ENCODE data around the gene ANO6.

ANO6 gene

DNA sequence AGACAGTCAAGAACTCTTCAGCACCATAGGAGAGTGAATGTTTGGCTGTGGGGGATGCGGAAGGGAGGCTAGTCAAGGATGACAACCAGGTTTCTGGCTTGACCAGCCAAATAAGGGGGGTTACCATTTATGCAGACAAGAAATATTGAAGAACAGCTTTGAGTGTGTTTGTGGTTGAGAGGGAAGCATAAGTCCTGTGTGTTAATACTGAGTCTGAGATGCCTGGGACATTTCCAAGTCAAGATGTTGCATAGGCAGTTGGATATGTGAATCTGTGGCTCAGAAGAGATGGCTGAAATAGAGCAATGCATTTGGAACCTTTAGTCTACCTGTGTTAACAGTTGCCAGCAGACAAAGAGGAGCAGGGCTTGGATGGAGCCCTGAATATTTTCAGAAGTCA is 66.1 kb downstream of the ANO6 start:
- no peak for DNase-seq

DNA sequence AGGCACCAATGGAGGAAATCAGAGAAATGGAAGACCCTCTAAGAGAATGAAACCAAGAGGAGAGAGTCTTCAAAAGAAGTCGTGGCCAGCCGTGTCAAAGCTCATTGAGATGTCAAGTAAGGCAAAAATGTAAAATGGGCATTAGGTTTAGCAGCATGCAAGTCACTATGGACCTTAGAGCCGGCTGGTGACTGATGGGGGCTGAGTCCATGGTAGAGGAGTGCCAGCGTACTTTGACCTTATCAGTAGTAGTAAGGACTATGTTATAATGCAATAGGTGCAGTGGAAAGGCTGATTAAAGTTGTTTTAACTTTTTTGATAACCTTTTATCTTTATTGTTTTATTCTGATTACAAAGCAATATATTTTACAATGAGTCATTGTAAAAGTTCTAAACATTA is 66.5 kb downstream of the ANO6 start:
- DNase-seq: no peak

GRCh38 chr12:45284096-45284901 is 68.4 kb downstream of the ANO6 start:
- no peak for DNase-seq

DNA sequence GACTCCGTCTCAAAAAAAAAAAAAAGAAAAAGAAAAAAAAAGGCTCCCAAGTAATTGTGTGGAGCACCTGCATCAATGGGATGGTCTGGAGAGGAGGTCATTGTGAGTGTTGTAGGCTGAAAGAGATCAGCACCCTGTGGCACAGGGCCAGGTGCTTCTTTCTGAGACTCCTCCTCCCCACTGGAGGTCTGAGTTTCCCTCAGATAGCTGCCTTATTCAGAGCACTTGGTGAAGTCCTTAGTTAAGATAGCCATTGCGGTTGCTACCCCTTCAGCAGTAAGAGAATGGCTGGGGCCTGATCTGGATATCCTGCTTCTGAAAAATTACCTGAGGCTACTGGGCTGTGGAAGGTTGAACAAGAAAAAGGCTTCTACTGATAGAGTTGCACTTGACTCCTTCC is 69.8 kb downstream of the ANO6 start:
- no peak for DNase-seq

DNA sequence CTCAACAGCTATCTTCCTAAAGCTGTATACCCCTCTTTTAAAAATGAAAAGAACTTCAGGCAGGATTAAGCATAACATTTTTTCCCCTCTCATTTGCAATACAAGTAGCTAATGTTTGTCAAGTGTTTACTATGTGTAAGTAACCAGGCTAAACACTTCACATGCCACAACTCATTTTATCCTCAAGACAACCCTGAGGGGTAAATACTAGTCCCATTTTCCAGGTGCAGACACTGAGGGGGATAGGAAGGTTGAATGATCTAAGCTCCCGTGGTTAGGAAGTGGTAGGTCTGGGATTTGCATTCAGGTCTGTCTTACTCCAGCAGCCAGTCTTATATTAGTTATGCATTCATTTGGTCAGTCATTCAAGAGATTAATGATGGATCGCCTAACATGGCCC is 70.7 kb downstream of the ANO6 start:
- DNase-seq: no peak

GRCh38 chr12:45289245-45290215 is 73.6 kb downstream of the ANO6 start:
- DNase-seq: no peak

DNA sequence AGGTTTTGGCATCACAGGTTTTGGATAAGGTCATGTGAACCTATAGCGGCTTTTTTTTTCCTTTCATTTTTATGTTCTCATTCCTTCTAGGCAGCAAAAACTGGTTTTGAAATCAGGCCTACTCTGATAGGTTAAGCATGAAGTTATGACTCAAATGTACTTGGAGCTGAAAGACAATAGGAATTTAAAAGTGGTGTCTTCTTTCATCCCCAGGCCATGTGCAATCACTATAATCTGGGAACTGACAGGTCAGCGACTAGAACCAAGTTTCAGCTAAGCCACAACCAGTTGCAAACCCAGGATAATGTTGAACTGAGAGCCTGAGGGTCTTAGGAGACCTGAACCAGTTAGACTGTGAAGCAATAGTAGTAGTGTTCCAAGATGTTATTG is 74.3 kb downstream of the ANO6 start:
- DNase-seq: no peak

DNA sequence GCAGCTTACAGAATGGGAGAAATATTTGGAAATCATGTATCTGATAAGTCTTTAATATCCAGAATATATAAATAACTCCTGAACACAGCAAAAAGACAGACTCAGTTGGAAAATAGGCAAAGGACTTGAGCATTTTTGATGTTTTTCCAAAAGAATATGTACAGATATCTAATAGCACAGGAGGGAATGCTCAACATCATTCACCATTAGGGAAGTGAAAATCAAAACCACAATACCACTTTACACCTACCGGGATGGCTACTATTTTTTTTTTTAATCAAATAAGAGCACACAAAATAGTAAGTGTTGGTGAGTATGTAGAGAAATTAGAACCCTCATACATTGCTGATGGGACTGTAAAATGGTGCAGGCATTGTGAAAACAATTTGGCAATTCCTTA is 75.6 kb downstream of the ANO6 start:
- no peak for DNase-seq

GRCh38 chr12:45292486-45293195 is 76.7 kb downstream of the ANO6 start:
- no peak for DNase-seq

DNA sequence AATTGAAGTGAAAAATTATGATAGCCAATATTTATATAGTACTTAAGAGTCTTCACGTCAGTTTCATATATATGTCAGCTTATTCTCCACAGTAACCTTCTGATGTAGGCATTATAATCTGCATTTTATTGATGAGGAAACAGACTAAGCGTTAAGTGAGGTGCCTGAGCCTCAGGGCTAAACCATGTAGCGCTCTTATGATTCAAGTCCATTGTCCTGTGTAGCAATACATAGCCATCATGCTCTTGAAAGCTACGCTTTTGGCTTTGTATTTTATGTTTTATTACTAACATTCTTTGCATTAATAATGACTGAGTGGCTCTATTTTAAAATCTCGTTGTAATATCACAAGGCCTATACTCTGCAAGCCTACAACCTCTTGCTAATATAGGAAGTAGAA is 79.0 kb downstream of the ANO6 start:
- DNase-seq: no peak

- no peak for DNase-seq
Measured at GRCh38 chr12:45296046-45296586, 80.2 kb downstream of the ANO6 start.

- no peak for DNase-seq
Measured at GRCh38 chr12:45298047-45298446, 82.2 kb downstream of the ANO6 start.

- DNase-seq: no peak
Measured at GRCh38 chr12:45298721-45299692, 83.1 kb downstream of the ANO6 start.

DNA sequence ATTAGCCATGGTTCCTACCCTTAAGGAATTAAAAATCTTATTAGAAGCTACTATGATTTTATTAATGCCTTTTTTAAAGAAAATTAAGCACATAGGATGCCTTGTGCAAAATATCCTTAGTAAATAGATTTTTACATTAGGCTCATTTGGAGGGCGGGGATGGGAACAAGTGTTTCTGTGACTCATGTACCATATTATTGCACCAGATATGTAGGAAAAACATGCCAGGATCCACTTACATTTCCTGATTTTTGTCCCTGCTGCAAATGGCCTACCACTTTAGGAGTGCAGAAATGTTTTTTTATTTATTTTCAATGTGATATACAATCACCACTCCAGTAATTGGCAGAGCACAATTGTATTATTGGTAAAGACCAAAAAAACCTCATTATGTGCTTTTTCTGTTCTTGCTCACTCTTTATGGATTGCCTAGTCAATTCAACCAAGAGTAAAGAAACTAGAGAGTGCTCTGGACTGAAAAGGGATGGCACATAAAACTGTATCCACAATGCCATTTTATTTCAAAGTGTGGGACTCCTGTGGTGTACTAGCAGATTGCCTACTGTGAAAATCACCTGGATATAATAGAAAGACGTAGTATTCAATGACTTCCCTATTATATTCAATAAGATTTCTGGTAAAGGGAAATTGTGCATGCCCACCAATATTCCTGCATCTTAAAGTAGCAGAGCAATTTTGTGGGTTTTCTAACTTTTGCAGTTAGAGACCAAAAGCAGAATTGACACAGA is 86.9 kb downstream of the ANO6 start:
- no peak for DNase-seq

DNA sequence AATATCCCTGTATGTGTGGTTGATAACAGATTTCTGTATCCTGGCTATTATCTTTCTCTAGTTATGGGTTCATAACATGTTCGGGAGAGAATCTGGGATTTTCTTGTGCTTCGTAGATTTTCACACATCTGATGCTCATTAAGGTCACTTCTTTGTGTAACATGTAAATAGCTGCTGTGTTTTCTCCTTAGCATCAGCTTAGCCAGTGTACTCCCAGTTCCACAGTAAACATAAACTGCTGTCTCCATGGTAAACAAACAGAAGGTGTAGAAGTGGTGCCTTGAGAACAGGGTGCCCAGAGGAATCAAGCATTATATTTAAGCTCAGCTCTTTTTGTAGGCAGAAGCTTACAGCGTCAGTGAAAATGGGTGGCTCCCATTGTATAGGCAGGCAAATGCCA is 88.0 kb downstream of the ANO6 start:
- DNase-seq: no peak

DNA sequence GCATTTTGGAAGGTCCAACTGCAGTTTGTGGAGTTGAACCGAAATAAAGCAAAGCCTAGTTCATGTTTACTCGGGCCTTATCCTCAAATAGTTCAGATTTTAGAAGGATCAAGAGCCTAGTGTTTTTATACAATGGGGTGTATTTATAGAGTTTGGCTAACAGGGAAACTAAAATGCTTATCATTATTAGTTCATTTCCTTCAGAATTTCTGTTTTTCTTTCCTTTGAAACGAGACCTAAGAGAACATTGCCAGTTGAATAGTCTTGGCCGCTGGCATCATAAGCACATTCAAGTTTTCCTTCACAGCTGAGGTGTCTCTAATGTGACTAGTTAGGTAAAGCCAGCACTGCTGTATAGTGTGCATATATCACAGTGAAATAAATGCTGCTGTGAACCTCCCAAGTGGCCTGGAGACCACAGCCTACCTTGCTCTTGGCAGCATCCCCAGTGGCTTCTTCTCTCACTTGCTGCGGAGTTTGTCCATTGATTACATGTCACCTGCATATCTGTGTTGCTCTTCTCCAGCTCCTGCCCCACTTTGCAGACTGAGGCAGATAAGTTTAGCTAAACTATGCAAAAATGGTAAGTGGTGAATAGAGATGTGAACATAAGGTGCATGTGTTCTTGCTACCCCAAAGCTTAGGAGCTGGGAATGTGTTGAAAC is 88.8 kb downstream of the ANO6 start:
- DNase-seq: no peak

DNA sequence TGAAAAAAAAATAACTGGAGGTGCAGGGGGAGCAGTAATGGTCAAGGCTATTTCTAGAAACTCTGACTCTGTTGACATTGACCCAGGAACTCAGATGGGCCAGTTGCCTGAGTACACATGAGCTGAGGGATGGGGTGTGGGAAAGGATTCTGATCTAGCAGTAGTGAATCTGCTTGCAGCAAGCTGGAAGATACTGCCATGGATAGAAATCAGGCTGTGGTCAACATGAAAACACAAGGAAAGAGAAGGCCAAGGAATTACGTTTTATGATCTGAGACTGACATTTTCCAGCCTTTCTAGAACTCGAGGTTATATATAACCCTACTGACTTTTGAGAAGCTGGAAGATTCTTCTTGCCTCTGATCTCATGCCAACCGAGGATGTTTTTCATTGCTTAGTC is 90.0 kb downstream of the ANO6 start:
- DNase-seq: no peak

- DNase-seq: no peak
Measured at GRCh38 chr12:45309836-45310626, 94.1 kb downstream of the ANO6 start.

- no peak for DNase-seq
Measured at GRCh38 chr12:45310627-45310968, 94.7 kb downstream of the ANO6 start.

GRCh38 chr12:45312012-45312411 is 96.1 kb downstream of the ANO6 start:
- DNase-seq: no peak
